Endothelial cell (in vitro differentiated cells): Measurements from ENCODE around the gene SLC5A12. TPM values are rescaled to one million over a fixed set of nuclear protein-coding genes. Genes with fewer than 3 reads are reported as not detected.

Experiments used
- DNase-seq: peaks from one replicate; pipeline ENCODE4 v3.0.0; 2021; ENCODE audit warnings: low spot score
- H3K27ac Mint-ChIP-seq: one replicate; pipeline ENCODE4 v1.8.0; 2021; ENCODE audit warnings: mixed read lengths, inconsistent platforms; ENCODE audit not compliant: unreplicated experiment
- H3K27me3 Mint-ChIP-seq: one replicate; pipeline ENCODE4 v1.8.0; 2021; ENCODE audit warnings: mild to moderate bottlenecking, moderate library complexity, mixed read lengths, inconsistent platforms; ENCODE audit not compliant: unreplicated experiment
- H3K36me3 Mint-ChIP-seq: one replicate; pipeline ENCODE4 v1.8.0; 2021; ENCODE audit warnings: mild to moderate bottlenecking, low read depth, mixed read lengths, inconsistent platforms; ENCODE audit not compliant: unreplicated experiment
- H3K4me1 Mint-ChIP-seq: one replicate; pipeline ENCODE4 v1.8.0; 2021; ENCODE audit warnings: mild to moderate bottlenecking, mixed read lengths, inconsistent platforms; ENCODE audit not compliant: unreplicated experiment
- H3K4me3 Mint-ChIP-seq: one replicate; pipeline ENCODE4 v1.8.0; 2021; ENCODE audit warnings: mild to moderate bottlenecking, mixed read lengths, inconsistent platforms; ENCODE audit not compliant: unreplicated experiment
- H3K9me3 Mint-ChIP-seq: one replicate; pipeline ENCODE4 v1.8.0; 2021; ENCODE audit warnings: mixed read lengths, inconsistent platforms; ENCODE audit not compliant: unreplicated experiment
- total RNA-seq: library from RNA; stranded (reverse); fragmentation: NEBNext Ultra II Directional; extraction: Animal tissue kit (Norgen Biotek cat#: 25700); gene quantifications from one replicate; pipeline ENCODE4 v1.2.1, GENCODE V29; 2021; ENCODE audit not compliant: unreplicated experiment
- TF ChIP-seq, protein P1 (sequence below): fragments of 200-600 bp; sonication (generic); IDR thresholded peaks from one replicate; pipeline ENCODE4 v1.5.0; 2021; ENCODE audit warnings: antibody characterized with exemption; ENCODE audit not compliant: unreplicated experiment

The SLC5A12 gene
- total RNA-seq, 1 donor from 2014 or later: 0.21 TPM

DNA sequence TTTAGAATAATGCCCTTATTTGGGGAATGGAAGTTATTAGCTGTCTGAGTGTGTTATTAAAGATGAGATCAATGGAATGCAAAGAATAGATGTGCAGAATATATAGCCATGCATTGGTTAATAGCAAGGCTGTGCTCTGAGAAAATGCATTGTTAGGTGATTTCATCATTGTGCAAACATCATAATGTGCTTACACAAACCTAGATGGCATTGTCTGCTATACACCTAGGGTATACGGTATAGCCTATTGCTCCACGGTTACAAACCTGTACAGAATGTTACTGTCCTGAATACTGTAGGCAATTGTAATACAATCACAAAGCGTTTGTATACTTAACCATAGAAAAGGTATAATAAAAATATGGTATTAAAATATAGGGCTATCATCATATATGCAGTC is 25.5 kb downstream of the SLC5A12 start:
- peaks cover 2% of the 10 kb centered on the region for H3K27me3 Mint-ChIP-seq
- no peaks in the 10 kb centered on the region for H3K4me1 Mint-ChIP-seq
- H3K27ac Mint-ChIP-seq: no peak overlapping the region
- no peak for DNase-seq
- H3K36me3 Mint-ChIP-seq: no peaks in the 10 kb centered on the region
- TF ChIP-seq, protein P1, sequence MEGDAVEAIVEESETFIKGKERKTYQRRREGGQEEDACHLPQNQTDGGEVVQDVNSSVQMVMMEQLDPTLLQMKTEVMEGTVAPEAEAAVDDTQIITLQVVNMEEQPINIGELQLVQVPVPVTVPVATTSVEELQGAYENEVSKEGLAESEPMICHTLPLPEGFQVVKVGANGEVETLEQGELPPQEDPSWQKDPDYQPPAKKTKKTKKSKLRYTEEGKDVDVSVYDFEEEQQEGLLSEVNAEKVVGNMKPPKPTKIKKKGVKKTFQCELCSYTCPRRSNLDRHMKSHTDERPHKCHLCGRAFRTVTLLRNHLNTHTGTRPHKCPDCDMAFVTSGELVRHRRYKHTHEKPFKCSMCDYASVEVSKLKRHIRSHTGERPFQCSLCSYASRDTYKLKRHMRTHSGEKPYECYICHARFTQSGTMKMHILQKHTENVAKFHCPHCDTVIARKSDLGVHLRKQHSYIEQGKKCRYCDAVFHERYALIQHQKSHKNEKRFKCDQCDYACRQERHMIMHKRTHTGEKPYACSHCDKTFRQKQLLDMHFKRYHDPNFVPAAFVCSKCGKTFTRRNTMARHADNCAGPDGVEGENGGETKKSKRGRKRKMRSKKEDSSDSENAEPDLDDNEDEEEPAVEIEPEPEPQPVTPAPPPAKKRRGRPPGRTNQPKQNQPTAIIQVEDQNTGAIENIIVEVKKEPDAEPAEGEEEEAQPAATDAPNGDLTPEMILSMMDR: no peak
- no peak overlapping the region for H3K4me3 Mint-ChIP-seq
- no peaks in the 10 kb centered on the region for H3K9me3 Mint-ChIP-seq

DNA sequence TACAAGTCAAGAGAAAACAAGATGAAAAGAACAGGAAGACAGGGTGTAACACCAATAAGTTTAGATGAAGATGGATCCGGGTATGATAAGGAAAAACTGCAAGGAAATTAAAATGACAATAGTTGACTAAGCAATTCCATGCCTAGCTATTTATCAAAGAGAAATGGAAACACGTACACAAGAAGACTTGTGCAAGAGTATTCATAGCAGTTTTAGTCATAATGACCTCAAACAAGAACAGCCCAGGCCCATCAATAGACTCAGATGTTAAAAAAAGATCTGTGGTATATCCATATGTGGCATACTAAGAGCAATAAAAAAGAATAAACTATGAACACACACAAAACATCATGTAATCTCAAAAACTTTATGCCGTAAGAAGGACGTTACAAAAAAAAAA is 33.2 kb downstream of the SLC5A12 start:
- H3K36me3 Mint-ChIP-seq: no peaks in the 10 kb centered on the region
- no peaks in the 10 kb centered on the region for H3K4me1 Mint-ChIP-seq
- no peak for DNase-seq
- TF ChIP-seq, protein P1: no peak
- no peaks in the 10 kb centered on the region for H3K27me3 Mint-ChIP-seq
- H3K4me3 Mint-ChIP-seq: no peak overlapping the region
- no peaks in the 10 kb centered on the region for H3K9me3 Mint-ChIP-seq
- no peak overlapping the region for H3K27ac Mint-ChIP-seq

DNA sequence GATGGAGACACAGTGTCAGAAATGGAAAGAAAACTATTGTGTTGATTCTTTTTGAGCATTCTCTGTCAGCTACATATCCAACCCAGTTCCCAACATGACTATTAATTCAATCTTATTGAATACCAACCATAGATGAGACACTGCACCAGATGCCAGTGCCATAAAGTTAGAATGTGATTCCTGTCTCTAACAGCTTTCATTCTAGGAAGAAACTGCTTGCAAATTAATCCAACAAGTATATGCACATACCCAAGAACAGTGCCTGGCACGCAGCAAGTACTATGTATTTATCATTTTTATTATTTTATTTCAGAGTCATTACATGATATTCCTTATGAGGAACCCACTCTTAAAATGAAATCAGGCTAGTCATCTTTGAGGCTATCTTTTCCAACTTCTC is 34.5 kb downstream of the SLC5A12 start:
- TF ChIP-seq, protein P1: no peak
- H3K4me3 Mint-ChIP-seq: no peak overlapping the region
- no peak for DNase-seq
- H3K27ac Mint-ChIP-seq: no peak overlapping the region
- H3K36me3 Mint-ChIP-seq: no peaks in the 10 kb centered on the region
- H3K4me1 Mint-ChIP-seq: no peaks in the 10 kb centered on the region
- no peaks in the 10 kb centered on the region for H3K27me3 Mint-ChIP-seq
- H3K9me3 Mint-ChIP-seq: no peaks in the 10 kb centered on the region

DNA sequence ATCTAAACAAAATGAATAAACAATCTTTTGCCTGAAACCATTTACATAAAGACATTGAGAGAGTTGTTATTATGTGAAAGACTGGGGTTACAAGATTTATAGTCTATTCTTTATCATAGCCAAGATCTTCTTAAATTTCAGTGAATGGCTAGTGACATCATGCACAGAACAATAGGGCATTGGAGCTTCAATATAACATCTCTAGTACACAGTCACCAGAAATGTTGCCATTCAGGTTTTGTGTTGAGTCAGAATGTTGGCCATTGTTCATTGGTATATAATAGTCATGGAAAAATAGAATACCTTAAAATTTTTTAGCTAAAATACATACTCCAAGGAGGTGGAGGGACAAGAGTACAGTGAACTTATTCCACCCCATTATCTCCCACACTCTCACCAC is 44.3 kb downstream of the SLC5A12 start:
- H3K9me3 Mint-ChIP-seq: no peaks in the 10 kb centered on the region
- no peak overlapping the region for H3K4me3 Mint-ChIP-seq
- peaks cover 6% of the 10 kb centered on the region for H3K4me1 Mint-ChIP-seq
- DNase-seq: no peak
- TF ChIP-seq, protein P1: no peak
- H3K27me3 Mint-ChIP-seq: no peaks in the 10 kb centered on the region
- no peak overlapping the region for H3K27ac Mint-ChIP-seq
- no peaks in the 10 kb centered on the region for H3K36me3 Mint-ChIP-seq

DNA sequence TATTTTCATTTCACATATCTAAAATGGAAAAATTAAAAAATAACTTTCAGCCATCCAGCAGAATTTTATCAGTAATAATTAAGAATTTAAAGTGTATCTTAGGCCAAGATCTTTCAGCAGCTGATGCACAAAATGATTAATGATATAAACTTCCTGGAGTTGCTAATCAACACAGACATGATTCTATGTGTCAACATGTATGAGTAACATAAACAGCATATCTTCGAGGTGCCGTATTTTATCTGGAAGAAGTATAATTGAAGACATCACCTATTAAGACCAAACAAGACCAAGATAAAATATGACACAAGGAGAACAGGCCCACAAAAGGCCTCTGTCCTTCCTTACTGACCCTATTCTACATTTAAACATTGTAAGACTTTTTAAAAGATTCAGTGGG is 45.2 kb downstream of the SLC5A12 start:
- H3K9me3 Mint-ChIP-seq: no peaks in the 10 kb centered on the region
- no peak for DNase-seq
- H3K36me3 Mint-ChIP-seq: no peaks in the 10 kb centered on the region
- no peaks in the 10 kb centered on the region for H3K27me3 Mint-ChIP-seq
- no peak overlapping the region for H3K27ac Mint-ChIP-seq
- H3K4me3 Mint-ChIP-seq: no peak overlapping the region
- TF ChIP-seq, protein P1: no peak
- peaks cover 10% of the 10 kb centered on the region for H3K4me1 Mint-ChIP-seq
